DLD1 (cell line): ENCODE measurements around the gene CLCNKA.
"Not testable (repeated sequence)": the region's sequence is repeated elsewhere in the genome, so short reads cannot be mapped to it uniquely, and the experiment has no call there.

Experiments
- in situ Hi-C: cut with HindIII; loops from 2 replicates; pipeline ENCODE4 v1.10.0; 2017; ENCODE audit warnings: low sequenced_read_pairs

Gene CLCNKA

GRCh38 chr1:16017076-16017460, 4.8 kb upstream of the CLCNKA start:
- in situ Hi-C loops: no loop called here

GRCh38 chr1:16017461-16018303, 4.2 kb upstream of the CLCNKA start, which contains the start of gene HSPB7:
Gene HSPB7, minus strand, starts transcription at chr1:16018043. Its CDS starts 80 bp downstream, at chr1:16017963.
- in situ Hi-C loops: no loop called here

GRCh38 chr1:16018308-16018707, 3.5 kb upstream of the CLCNKA start:
- in situ Hi-C loops: no loop called here

- in situ Hi-C loops: no loop called here
Measured at GRCh38 chr1:16018749-16019643, 2.8 kb upstream of the CLCNKA start.

GRCh38 chr1:16019644-16020277, 2.1 kb upstream of the CLCNKA start:
- in situ Hi-C loops: no loop called here

- in situ Hi-C loops: no loop called here
Measured at GRCh38 chr1:16020325-16020724, 1.5 kb upstream of the CLCNKA start.

- in situ Hi-C loops: not testable (repeated sequence)
Measured at GRCh38 chr1:16020878-16021277, 958 bp upstream of the CLCNKA start.

- in situ Hi-C loops: no loop called here
Measured at GRCh38 chr1:16022393-16022792, 557 bp downstream of the CLCNKA start.

- in situ Hi-C loops: no loop called here
Measured at GRCh38 chr1:16023050-16023653, 1.3 kb downstream of the CLCNKA start.

GRCh38 chr1:16026302-16026701, 4.5 kb downstream of the CLCNKA start:
- in situ Hi-C loops: not testable (repeated sequence)

- in situ Hi-C loops: no loop called here
Measured at GRCh38 chr1:16026723-16027484, 5.1 kb downstream of the CLCNKA start.

- in situ Hi-C loops: no loop called here
Measured at GRCh38 chr1:16028237-16029002, 6.6 kb downstream of the CLCNKA start.

- in situ Hi-C loops: not testable (repeated sequence)
Measured at GRCh38 chr1:16029003-16029268, 7.1 kb downstream of the CLCNKA start.

- in situ Hi-C loops: no loop called here
Measured at GRCh38 chr1:16029288-16029687, 7.5 kb downstream of the CLCNKA start.

- in situ Hi-C loops: no loop called here
Measured at GRCh38 chr1:16031551-16031950, 9.7 kb downstream of the CLCNKA start.

- in situ Hi-C loops: no loop called here
Measured at GRCh38 chr1:16032388-16033102, 10.7 kb downstream of the CLCNKA start.

- in situ Hi-C loops: not testable (repeated sequence)
Measured at GRCh38 chr1:16033103-16033632, 11.3 kb downstream of the CLCNKA start.

GRCh38 chr1:16036461-16036860, 14.6 kb downstream of the CLCNKA start:
- in situ Hi-C loops: not testable (repeated sequence)

GRCh38 chr1:16038620-16038912, 16.7 kb downstream of the CLCNKA start:
- in situ Hi-C loops: no loop called here
